GM04504 (cell line): Measurements from ENCODE around the gene RNF19B.

ENCODE experiments used
- DNase-seq: peaks from one replicate; pipeline ENCODE4 v3.0.0-alpha.2; 2012; ENCODE audit warnings: low read depth

The RNF19B gene

GRCh38 chr1:32966900-32967299, 2.3 kb upstream of the RNF19B start:
- DNase-seq = no peak

DNA sequence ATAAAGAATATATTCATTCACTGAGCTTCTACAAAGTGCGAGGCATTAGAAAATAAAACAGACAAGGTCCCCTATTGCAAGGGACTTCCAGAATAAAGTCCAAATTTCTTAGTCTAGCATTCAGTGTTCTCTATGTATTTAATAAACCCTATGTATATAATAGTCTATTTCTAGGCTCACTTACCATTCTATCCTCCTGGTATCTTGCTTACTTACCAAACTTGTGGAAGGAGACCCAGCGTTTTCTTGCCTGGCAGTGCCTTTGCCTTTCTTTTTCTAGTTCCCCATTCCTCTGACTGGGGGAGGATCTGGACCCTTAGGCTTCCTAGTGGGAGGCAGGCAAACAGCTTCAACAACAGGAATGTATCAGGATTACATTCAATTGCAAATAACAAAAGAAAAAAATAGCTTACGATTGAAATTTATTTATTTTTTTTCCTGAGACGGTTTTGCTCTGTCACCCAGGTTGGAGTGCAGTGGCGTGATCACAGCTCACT, 690 bp upstream of the RNF19B start:
- no peak for DNase-seq

DNA sequence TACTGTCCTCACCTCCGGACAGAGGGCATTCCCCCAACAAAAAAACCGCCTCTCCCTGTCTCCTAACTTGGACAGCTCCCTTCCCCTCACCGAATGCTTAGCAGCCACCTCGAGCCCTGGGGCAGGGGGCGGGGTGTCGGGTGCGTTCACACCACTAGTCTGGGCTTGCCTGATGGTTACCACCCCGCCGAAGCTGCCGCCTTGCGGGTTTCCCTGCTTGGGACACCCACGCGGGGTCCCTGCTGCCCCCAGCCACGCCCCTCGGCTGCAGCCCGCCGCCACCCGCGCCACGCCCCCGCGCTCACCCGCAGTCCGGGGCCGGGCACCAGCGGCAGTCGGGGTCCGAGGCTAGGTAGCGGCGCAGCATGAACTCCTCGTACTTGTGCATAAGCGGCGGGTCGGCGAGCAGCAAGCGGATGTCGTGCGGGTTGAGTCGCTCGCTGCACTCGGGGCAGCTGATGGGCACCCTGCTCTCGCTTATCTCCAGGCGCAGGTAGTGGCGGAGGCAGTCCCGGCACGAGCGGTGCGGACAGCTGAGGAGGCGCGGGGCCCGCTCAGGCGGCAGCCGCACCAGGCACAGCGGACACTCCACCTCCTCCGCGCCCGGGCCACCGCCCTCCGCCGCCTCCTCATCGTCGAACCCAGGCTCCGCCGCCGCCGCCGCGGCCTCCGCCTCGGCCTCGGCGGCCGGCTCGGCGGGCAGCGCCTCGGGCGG, 706 bp downstream of the RNF19B start:
- DNase-seq = no peak

DNA sequence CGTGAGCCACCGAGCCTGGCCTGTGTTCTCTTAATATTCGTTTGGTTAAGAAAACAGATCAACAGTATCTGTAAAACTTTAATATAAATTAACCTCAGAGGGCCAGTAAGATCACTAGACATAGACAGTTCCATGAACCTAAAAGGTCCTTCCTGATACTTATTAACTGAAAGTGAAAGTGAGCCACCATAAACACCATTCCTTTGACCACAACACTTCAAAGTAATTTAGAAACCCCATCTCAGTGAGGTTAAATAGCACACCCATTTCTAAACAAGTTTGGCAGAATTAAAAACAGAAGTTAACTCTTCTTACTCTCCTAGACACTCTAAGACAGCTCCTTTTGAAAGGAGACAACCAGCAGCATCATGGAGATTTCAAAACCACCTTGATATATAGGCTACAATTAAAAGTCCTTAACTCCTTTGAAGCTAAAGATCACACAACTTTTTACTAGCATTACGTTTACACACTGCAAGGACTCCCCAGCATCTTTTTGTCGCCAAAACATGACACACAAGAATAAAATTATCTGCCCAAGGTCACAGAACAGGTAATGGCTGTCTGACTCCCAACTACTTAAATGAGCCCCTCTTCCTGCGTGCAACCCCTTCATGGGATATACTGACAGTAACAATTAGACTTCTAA, 2.2 kb downstream of the RNF19B start:
- DNase-seq = no peak

DNA sequence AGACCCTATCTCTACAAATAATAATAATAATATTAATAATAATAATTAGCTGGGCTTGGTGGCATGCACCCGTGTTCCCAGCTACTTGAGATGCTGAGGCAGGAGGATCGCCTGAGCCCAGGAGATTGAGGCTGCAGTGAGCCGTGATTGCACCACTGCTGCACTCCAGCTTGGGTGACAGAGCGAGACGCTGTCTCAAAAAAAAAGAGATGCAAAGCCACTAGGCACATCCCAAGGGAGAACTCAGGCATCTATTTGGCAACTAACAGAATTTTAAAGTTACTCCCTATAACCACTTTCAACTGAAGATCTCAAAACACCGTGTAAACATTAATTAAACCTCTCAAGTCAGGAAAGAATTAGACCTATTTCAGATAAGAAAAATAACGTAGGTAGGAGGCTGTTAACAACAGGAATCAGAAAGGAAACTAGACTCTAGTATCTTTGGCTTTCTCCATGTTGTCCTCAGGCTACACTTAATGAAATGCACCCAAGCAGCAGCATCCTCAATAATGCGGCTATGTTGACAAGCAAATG, 3.7 kb downstream of the RNF19B start:
- no peak for DNase-seq

GRCh38 chr1:32960342-32960741, 4.3 kb downstream of the RNF19B start:
- DNase-seq = no peak

DNA sequence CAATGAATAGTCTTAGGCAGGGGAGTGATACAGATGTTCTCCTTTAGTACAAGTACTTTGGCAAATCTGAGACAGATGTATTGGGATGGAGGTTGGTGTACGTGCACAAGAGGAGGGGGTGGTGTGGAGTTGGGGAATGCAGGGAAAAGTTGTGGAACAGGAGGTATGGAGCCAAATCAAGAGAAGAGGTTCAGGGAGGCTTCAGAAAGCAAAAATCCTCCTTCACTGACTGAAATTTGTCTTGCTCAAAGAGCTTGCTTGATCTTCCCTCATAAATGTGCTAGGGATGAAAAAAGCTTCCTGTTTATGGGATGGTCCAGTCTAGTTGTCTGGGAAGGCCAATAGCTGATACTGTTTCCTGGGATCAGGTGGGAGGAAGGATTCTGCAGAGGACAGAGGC, 5.8 kb downstream of the RNF19B start:
- no peak for DNase-seq

DNA sequence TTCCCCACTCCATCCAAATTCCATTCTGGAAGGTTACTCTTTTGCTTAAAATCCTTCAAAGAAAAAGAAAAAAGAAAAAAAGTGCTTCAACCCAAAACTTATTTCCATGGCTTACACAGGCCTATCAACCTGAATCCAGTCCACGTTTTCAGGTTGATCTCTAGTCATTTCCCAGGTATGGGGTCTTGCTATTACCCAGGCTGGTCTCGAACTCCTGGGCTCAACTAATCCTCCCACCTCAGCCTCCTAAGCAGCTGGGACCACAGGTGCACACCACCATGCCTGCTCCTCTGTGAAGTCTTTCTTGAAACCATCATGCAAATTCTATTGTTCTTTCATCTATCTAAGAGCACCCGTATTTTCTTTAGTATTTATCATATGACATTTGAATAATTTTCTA, 7.6 kb downstream of the RNF19B start:
- DNase-seq = no peak

GRCh38 chr1:32954168-32954567, 10.4 kb downstream of the RNF19B start:
- no peak for DNase-seq

DNA sequence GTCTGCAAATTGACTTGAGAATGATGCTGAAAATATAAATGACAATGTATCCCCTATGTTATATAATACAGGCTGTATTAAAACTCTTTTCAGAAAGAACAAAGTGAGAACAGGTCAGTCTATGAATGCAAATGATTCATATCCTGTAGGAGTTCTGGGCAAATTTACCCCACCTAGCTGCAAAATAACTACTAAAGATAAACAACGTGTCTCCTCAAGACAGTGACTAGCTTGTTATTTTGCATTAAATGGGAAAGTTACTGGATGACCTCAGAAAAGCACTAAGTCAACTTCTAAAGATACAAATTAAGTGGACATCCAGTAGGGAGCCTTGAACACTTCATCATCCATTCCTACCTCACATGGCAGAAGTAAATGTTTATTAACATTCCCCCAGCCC, 11.1 kb downstream of the RNF19B start:
- no peak for DNase-seq

DNA sequence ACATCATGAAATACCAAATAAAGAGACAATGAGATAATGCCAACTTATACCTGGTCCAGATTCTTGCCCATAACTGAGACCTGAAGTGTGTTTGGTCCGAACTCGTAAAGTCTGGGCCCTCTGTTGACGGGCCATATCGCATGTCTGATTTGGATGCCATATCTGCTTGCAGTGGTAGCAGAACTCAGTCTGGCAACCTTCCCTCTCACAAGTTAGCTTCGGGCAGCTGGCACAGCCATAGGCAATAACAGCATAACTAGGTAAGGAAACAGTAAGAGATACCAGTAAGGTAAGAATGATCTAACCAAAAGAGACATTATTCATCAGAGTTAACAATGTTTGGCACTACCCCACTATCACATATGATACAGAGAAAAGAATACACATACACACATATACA, 15.1 kb downstream of the RNF19B start:
- no peak for DNase-seq

- no peak for DNase-seq
Observed at GRCh38 chr1:32948905-32949304, 15.7 kb downstream of the RNF19B start.

DNA sequence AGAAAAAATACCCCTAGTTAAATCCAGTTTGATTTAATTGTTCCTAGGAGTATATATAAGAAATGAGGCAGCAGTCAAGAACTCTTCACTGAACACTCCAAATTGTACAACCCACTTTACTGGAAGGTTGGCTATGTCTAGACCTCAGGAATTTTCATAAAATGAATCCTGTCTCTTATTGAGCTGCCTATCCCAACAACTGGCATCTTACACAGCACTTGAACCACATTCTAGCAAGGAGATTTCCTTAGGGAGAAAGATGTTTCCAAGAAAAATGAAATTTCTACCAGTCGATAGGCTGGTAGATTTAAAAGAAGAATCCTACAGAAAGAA, 16.3 kb downstream of the RNF19B start:
- DNase-seq = no peak

- no peak for DNase-seq
Observed at GRCh38 chr1:32947669-32948389, 16.8 kb downstream of the RNF19B start.

GRCh38 chr1:32946413-32946812, 18.2 kb downstream of the RNF19B start:
- DNase-seq = no peak

GRCh38 chr1:32944180-32944579, 20.4 kb downstream of the RNF19B start:
- no peak for DNase-seq

- peak; percentile 78 for DNase-seq
Observed at GRCh38 chr1:32939655-32940371, 24.8 kb downstream of the RNF19B start.

- DNase-seq = no peak
Observed at GRCh38 chr1:32937061-32937460, 27.5 kb downstream of the RNF19B start.

DNA sequence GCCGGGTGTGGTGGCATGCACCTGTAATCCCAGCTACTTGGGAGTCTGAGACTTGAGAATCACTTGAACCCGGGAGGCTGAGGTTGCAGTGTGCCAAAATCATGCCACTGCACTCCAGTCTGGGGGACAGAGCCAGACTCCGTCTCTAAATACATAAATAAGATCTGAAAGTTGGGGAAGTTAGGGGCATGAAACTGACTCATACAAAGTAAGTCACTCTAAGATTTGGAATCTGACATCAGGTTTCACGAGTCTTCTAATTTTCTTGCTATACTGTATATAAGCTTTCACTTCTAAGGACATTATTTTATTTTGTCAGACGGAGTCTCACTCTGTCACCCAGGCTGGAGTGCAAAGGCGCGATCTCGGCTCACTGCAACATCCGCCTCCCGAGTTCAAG, 30.1 kb downstream of the RNF19B start:
- DNase-seq = no peak

DNA sequence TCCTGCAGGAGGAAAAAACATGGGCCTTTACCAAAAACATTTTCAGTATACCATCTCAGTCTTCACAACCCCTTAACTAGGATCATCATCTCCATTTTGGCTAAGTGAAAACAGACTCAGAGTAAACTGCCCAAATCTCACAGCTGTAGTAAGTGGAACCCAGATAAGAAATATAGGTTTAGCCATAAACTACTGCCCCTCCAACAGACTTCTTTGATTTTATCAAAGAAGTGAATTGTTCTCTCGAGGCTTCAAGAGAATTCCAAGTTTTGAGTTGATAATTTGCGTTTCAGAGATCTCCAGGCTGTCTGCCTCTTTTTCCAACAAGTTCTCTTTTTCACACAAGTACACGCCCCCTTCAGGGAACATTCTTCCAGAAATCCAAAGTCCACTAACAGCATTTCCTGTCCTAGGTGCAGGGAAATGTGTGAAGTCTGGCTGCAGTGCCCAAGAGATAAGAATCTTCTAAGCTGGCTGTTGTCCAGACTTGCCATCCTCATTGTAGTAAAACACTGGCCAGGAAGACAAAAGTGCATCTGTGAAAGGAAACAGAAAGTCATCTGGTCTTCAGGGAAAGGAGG, 30.8 kb downstream of the RNF19B start:
- no peak for DNase-seq

- no peak for DNase-seq
Observed at GRCh38 chr1:32931760-32932159, 32.8 kb downstream of the RNF19B start.

DNA sequence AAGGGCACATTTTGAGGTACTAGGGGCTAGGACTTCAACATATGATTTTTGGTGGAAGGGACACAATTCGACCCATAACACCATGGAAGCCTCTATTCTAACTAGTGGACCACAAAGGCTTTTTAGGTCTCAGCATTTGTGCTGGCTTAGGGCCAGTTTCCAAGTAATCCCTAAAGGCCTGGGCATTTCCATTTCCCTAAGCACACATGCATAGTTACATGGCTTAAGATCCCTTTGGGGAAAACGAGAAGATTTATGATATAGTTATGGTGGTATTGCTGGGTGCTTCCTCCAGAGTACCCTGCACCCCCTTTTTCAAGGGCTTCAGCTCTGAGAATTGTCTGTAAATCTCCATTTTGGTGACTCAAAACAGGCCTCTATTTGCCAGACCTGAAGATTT, 35.2 kb downstream of the RNF19B start:
- DNase-seq = no peak
